Hematopoietic multipotent progenitor cell treated with erythropoietin and hydrocortisone succinate and interleukin-3 and kit ligand, for 4 days (in vitro differentiated cells): Measurements from ENCODE around the gene CALY.

ENCODE experiments used
- DNase-seq: peaks from one replicate; pipeline ENCODE4 v3.0.0-alpha.2; 2015

Gene CALY

GRCh38 chr10:133366130-133366478 lies 29.4 kb upstream of the CALY start:
- no peak for DNase-seq

DNA sequence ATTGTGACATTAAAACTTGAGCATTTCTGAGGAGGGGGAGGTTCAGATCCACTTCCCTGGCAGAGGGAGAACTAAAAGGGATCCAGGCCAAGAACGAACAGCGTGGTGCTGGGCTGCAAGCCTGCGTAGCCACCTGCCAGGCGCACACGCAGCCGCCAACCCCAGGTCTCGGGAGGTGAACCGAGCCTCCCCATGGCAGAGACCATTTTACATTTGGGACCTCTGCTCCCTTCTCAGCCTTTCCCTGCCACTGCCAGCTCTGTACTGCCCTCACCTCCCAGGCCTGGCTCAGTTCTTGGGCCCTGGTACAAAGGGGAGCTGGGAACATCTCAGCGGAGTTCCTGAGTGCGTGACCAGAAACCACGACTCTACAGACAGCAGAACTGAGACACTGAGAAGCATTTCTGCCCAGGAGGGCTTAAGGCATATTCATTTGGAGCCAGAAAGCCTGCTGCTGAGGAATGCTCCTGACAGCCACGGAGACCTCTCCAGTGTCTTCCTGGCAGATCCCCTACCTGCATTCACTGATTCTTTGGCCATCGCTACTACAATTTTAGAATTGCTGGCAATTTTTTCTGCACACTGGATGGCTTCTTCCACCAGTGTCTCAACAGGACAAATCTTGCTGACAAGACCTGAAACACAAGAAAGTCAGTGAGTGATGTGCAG lies 28.9 kb upstream of the CALY start:
- DNase-seq, result no peak

DNA sequence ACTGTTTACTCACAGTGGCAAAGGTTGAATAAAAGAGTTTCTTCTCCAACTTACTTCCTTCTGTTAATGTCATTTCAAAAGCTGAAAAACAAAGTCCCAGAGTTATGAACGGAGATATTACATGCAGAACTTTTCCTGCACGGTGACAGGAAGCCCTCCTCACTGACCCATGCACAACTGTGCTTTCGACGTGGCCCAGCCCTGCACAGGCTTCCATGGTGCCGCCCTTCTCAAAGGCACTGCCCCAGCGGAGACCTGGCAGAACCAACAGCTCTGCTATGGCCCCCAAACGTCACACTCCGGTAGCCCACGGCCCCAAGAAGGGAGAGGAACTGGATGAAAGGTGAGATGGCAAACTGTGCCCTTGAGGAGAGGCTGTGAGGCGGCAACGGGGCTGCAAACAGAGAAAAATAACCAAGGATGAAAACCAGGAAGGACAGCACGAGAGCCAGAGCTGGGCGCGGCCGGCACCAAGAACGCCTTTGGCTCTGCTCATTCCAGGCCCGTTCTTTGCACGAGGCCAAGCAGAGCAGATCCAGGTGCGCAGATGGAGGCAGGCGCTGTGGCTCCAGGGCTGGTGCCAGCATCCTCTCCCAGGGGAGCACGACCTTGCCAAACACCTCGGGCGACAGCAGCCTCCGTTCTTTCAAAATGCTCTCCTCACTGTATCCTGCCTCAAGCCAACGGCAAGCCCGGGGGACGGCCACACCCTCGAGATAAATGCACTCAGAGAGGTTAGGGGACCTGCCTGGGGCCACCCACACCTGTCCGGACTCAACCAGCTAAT lies 28.1 kb upstream of the CALY start:
- no peak for DNase-seq

DNA sequence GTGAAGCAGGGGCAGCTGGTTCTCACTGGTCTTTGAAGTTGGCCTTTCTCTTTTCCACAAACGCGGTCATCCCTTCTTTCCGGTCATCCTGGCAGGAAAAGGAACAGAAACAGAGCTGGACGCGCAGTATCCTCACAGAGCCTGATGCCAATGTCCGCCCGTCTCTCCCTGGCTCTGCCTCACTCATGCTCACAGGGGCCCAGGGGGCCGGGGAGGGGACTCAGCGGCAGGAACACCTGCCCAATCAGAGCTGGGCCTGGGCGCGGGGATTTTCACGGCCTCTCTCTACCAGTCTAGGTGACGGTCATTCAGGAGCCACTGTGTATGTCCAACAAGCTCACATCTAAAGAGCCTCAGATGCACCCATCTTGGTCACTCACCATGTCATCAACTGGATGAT lies 26.1 kb upstream of the CALY start:
- no peak for DNase-seq

DNA sequence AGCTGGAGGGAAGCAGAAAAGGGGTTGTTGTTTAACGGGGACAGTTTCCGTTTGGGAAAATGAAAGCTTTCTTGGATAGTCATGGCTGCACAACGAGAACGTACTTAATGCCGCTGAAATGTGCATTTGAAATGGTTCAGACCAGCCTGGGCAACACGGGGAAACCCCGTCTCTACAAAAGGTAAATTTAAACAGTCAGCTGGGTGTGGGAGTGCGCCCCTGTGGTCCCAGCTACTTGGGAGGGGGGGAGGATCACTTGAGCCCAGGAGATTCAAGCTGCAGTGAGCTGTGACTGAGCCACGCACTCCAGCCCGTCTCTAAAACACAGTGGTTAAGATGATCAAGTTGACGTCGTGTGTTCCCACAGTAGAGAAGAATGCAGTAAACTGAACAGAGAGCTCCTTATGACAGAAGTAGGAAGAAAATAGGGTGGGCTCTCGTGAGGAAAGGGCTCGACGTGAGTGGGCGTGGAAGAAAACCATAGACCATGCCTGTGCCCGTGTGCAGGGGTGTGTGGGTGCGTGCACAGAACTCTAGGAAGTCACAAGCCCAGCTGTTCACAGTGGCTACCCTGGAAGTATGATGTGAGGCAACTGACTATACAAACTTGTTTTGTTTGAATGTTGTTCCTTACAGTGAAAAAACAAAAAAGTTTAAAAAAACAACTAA lies 25.2 kb upstream of the CALY start:
- DNase-seq, result no peak

- DNase-seq, result no peak
Observed at GRCh38 chr10:133361227-133361626, 24.5 kb upstream of the CALY start.

DNA sequence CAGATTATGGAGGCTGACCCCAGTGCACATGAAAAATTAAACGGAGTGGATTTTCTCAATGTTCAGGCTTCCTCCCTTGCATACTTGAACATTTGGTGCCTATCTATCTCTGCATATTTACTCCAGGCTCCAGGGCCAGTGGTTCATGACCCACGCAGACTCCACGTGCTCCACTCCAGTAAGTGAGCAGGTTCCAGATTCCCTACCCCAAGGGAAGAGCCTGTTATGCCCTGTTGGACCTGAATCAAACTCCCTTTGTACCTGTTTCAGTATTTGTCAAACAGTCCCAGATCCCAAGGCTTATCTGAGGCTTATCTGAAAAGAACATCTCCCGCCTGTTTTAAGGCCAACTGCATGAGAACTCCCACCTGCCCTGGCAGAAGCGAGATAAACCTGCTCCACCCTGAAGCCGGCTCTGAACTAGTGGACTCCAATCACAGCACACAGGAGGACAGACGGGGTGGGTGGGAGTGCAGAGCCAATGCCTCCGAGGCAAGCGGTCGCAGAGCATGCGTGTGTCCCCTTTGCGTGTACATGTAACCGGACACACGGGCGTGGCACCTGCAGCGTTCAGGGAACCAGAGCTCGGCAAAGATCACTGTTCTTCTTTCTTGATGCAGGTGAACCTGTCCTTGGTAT lies 23.4 kb upstream of the CALY start:
- peak; percentile 45 for DNase-seq

- peak; percentile 43 for DNase-seq
Observed at GRCh38 chr10:133359554-133359971, 22.9 kb upstream of the CALY start.

GRCh38 chr10:133358925-133359310 lies 22.2 kb upstream of the CALY start:
- no peak for DNase-seq

DNA sequence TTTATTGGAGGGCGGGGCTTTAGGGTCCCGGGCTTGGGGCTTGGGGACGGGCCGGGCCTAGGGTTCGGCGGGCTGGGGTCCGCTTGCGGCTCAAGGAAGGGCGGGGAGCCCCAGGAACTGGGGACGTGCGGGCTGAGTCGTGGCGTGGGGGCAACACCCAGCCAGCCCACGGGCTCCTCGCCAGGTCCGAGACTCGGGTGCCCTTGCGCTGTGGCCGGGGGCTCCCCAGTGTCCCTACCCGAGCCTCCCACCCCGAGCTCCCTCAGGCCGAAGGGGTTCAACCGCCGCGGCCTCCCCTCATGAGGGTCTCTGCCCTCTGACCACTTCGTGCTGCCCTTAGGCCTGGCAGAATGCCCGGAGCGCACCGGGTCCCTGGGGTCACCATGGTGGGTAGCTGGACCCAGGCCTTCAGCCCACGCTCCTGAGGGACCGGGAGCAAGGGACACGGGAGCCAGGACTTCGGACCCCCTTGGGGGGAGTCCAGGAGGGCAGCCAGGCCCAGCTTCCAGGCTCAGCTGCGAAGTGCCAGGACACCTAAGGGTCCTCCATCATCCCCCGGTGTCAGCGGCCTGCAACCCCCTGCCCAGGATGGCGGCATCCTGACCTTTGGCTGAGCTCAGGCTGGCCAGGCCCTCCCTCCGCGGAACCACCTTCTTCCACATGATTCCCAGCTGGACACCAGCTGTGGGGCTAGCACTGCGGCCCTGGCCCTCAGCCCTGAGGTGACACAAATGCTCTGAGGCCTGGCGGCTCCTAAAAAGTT lies 21.6 kb upstream of the CALY start:
- DNase-seq, result no peak

DNA sequence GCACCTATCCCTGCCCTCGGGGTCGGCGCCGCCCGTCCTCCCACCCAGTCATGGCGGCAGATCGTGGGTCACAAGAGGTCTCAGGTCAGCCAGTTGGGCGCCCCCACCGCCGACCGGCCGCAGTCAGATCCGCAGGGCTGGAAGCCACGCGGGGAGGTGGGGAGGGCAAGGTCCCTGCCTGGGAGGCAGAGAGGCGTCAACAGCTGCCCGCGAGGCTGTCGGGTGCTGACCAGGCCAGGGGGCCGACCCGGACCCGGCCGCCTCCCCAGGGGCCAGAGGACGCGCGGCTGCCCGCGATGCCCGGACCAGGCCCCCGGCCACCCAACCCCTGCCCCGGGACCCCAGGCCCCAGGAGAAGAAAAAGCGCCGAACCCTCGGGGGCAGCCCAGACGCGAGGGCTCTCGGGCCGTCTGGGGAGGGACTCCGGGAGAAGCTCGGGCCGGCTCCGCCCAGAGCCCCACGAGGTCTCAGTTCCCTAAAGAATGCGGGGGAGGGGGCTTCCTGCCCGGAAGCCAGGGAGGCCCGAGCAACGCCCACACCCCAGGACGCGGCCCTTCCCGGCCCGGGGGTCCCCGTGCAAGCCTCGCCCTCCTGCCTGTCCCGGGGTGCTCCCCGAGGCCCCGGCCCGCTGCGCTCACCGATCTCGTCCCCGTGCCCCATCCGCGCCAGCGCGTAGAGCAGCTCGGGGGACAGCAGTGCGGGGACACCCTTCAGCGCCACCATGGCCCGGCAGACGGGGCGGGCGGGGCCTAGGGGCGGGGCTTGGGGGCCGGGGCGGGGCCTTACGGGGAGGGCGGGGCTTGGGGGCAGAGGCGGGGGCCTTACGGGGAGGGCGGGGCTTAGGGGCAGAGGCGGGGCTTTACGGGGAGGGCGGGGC lies 20.8 kb upstream of the CALY start, which contains the start of gene FUOM:
TSS of gene FUOM (minus strand) at position 735 of the 877 bp plus-strand sequence. CDS start at position 723, 12 bp downstream.
- DNase-seq, result peak; percentile 83

DNA sequence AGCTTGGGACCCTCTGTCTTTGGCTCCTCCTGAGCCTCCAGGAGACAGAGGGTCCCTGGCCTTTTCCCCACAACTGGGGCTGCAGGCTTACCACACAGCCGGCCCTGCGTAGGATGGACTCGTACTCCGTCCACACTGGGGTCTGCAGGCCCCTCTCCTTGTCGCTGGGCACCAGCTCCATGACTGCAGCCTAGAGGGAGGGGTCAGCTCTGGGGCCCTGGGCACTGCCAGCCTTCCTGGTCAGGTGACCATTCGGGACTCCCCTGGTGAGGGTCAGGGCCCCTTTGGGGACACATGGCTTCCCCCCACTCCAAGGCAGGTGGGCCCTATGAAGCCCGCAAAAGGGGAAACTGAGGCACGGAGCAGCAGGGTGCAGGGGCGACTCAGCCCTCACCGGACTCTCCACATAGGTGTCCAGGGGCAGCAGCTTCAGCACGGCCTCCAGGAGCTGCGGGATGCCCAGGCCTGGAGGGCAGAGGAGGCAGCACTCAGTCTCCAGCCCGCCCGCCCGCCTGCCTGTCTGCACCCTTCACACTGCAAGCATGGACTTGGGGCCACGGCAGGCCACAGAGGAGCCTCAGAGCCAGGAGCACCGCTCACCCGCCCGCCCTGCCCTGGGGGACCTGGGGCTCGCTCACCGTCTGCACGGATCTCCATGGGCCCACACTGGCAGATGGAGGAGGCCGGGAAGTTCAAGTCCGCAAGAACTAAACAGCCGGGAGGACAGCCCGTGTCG lies 20.0 kb upstream of the CALY start:
- no peak for DNase-seq

DNA sequence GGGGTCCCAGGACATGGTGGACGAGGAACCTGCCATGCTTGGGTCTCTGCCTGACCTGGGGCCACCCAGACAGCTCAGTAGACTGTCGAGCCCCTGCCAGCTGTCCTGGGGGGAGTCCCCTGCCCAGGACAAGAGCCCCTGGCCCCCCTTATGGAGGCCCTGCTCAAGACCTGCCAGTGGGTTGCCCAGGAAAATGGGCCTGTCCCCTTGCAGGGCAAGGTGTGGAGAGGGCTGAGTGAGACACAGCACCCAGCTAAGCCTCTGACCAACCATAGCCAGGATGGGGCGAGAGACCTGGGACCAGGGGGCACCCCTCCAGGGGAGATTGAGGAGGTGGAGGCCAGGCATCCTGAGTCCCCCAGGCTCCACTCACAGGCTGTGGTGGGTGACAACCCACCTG lies 19.3 kb upstream of the CALY start:
- no peak for DNase-seq

DNA sequence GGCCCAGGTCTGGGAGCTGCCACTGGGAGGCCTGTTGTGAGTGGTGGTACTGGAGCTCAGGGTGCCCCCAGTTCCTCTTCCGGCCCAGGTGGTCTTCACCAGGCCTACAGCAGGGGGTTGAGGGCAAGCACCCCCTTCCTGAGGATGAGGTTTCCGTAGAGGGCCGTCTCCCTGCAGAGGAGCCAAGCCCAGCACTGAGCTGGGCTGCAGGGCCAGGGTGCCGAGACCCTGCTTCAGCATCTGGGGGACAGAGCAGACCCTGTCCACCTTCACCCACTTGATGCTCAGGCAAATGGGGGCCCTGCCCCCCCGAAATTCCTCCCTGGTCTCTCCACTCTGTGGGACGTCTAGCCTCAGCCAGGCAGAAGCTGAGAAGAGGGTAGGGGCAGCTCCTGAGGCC lies 18.6 kb upstream of the CALY start:
- DNase-seq, result no peak

DNA sequence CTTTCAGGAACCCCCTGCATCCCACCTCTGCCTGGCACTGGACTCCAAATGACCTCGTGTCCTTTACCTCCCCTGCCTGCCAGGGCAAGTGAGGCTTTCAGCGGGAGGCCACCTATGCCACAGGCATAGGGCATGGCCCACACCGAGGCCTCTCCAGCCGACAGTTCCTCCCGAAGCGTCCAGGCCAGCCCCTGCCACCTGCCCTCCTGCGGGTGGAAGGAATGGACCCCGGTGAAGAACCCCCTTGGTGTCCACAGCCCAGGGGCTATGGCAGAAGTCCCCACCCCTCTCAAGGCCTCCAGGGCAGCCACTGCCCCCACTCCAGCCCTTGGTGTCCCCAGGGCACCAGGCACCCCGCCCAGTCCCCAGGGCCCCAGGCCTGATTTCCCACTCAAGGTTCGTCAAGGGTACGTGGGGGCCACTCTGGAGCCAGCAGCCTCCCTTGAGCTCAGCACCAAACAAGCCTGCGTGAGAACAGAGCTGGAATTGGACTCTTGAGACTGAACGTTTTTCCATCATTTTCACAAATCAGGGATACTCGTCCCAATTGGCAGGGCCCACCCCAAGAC lies 18.1 kb upstream of the CALY start:
- DNase-seq, result no peak

- no peak for DNase-seq
Observed at GRCh38 chr10:133353988-133354605, 17.4 kb upstream of the CALY start.

DNA sequence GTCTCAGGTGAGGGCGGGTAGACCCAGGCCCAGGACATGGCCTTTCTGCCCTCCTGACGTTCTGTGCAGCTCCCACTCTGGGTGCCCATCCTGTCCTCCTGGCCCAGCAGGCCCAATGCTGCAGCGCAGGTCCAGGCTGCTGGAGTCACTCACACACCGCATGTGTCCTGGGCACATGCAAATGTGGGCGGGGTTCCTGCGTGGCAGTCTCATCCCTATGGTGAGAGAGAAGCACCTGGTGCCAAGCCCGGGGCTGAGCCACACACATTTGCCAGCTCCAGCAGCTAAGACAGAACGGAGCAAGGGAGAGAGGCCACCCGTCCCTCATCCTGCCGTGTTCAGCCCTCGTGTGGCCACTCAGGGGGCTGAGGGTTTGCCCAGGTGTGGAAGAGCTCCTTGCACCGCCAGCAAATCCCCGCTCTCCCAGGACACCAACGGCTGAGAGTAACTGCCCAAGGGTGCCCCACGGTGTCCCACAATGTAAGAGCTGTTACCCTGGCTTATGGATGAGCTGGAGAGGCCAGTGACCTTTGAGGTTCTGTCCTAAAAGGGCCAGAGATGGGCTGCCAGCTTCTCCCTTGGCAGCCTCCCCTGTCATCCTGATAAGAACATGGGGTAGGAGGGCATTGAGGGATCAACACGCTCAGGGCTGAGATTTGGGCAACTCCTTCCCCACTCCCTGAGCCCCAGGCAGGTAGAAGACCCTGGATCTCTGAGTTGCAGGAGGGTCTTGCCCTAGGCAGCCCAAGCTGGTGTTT lies 16.7 kb upstream of the CALY start:
- DNase-seq, result no peak

GRCh38 chr10:133351408-133352318 lies 15.0 kb upstream of the CALY start:
- DNase-seq, result no peak
